ENCODE data around the gene CHGA.

Gene CHGA

DNA sequence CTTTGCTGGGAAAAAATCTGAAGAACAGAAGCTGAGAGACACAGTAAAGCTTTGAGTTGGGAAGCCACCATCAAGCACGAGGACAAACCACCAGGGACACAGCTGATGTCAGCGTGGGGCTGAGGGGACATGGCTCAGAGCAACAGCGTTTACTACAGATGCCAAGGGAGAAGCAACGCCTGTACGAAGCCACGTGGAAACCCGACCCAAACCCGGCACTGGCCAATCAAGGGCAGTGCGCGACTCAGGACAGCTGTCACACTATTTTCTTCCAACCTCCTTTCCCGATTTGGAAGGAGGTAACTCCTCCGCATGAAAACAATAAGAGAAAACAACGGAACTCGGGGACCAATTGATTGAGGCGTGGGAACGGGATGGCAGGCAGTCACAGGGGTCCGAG, 20.2 kb upstream of the CHGA start:
- no peak for DNase-seq (ENCODE audit: low read depth)
- TF ChIP-seq, protein P1, sequence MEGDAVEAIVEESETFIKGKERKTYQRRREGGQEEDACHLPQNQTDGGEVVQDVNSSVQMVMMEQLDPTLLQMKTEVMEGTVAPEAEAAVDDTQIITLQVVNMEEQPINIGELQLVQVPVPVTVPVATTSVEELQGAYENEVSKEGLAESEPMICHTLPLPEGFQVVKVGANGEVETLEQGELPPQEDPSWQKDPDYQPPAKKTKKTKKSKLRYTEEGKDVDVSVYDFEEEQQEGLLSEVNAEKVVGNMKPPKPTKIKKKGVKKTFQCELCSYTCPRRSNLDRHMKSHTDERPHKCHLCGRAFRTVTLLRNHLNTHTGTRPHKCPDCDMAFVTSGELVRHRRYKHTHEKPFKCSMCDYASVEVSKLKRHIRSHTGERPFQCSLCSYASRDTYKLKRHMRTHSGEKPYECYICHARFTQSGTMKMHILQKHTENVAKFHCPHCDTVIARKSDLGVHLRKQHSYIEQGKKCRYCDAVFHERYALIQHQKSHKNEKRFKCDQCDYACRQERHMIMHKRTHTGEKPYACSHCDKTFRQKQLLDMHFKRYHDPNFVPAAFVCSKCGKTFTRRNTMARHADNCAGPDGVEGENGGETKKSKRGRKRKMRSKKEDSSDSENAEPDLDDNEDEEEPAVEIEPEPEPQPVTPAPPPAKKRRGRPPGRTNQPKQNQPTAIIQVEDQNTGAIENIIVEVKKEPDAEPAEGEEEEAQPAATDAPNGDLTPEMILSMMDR (IDR thresholded peaks at IDR 0.05; ENCODE audit: insufficient read depth, low read depth, low read length, missing control alignments), result no peak
- H3K4me3 ChIP-seq (ENCODE audit: low read depth, low read length), result no peak overlapping the region

DNA sequence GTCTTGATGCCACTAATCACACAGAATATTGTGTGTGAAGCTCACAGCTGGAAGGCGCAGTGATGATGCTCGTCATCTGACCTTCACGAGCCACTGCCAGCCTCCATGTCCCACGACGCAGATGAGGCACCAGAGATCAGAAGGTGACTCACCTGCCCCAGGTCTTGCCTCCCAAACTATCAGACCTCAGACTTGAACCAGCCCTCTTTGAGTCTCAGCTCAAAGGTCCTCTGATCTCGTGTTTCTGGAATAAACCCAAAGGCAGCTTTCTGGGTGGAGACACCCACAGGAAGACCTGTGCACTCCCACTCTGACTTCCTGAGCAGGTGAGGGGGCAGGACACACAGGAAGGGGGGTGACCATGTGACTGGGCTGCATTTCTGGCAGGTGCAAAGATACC, 19.6 kb upstream of the CHGA start:
- TF ChIP-seq, protein P1 (IDR thresholded peaks at IDR 0.05; ENCODE audit: insufficient read depth, low read depth, low read length, missing control alignments), result no peak
- DNase-seq (ENCODE audit: low read depth), result no peak
- H3K4me3 ChIP-seq (ENCODE audit: low read depth, low read length), result no peak overlapping the region

DNA sequence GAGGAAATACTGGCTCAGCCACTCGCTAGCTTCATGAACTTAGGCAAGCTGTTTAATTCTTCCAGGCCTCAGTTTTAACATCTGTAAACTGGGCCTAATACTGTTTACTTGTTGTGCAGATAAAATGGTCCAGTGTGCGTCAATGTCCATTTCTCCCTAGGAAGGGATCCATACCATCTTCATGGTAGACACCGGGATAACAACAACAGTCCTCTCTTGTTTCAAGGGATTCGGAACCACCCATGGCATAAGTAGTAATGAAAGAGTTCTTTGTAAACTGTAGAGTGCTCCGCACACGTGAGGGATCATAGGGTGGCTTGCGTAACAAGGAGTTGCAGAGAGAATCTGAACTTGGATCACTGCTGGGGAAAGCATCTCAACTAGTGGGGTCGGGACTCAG, 17.3 kb upstream of the CHGA start:
- no peak for DNase-seq (ENCODE audit: low read depth)
- H3K4me3 ChIP-seq (ENCODE audit: low read depth, low read length), result no peak overlapping the region
- TF ChIP-seq, protein P1 (IDR thresholded peaks at IDR 0.05; ENCODE audit: insufficient read depth, low read depth, low read length, missing control alignments), result no peak

DNA sequence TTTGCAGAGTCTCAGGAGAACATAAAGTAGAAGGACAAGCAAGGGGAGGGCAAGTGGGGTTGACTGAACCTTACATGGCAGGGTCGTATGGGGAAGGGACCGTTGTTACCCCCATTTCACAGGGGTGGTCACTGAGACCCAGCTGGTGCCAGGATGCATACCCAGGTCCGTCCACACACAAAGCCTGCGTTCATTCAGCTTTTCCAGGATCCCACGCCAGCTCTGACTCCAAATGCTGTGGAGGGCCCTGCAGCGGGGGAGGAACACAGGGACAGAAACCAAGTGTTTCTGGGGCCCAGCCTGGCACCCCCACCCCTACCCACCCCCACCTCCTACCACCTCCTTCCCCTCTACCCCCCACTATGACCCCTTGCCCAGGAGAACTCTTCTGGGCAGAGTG, 16.5 kb upstream of the CHGA start:
- TF ChIP-seq, protein P1 (IDR thresholded peaks at IDR 0.05; ENCODE audit: insufficient read depth, low read depth, low read length, missing control alignments), result no peak
- DNase-seq (ENCODE audit: low read depth), result no peak
- no peak overlapping the region for H3K4me3 ChIP-seq (ENCODE audit: low read depth, low read length)

DNA sequence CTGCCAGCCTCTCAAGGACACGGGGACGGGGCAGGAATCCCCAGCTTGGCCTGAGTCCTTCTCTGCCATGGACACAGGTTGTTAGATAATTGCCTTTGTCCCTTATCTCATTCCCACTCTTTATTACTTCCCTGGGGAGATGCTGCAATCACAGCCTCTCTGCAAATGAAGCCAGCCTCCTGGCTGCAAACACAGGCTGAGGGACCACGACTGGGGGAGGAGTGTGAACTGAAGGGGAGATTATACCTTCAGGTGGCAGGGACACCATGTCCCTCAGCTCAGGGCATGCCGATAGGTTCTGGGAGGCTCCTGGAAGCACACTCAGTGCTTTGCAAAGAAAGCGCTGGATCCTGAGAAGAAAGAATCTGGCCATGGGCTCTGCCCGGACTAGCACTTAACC, 16.1 kb upstream of the CHGA start:
- no peak for DNase-seq (ENCODE audit: low read depth)
- H3K4me3 ChIP-seq (ENCODE audit: low read depth, low read length), result no peak overlapping the region
- TF ChIP-seq, protein P1 (IDR thresholded peaks at IDR 0.05; ENCODE audit: insufficient read depth, low read depth, low read length, missing control alignments), result no peak

DNA sequence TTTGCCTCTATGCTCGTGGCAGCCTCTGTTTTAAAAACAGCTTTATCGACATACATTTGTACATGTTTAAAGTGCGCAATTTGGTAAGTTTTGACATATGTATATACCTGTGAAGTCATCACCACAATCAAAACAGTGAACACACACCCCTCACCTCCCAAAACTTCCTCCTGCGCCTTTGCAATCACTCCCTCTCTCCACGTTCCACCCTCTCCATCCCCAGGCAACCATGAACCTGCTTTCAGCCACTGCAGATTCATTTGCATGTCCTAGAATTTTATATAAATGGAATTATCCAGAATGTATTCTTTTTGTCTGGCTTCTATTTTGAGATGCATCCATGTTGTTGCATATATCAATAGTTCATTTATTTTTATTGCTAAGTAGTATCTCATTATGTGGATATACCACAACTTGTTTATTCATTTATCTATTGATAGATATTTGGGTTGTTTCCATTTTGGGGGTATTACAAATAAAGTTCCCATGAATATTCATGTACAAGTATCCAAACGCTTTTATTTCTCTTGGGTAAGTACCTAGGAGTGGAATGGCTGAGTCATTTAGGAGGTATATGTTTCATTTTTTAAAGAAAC, 15.5 kb upstream of the CHGA start:
- no peak for DNase-seq (ENCODE audit: low read depth)
- TF ChIP-seq, protein P1 (IDR thresholded peaks at IDR 0.05; ENCODE audit: insufficient read depth, low read depth, low read length, missing control alignments), result no peak
- H3K4me3 ChIP-seq (ENCODE audit: low read depth, low read length), result no peak overlapping the region

DNA sequence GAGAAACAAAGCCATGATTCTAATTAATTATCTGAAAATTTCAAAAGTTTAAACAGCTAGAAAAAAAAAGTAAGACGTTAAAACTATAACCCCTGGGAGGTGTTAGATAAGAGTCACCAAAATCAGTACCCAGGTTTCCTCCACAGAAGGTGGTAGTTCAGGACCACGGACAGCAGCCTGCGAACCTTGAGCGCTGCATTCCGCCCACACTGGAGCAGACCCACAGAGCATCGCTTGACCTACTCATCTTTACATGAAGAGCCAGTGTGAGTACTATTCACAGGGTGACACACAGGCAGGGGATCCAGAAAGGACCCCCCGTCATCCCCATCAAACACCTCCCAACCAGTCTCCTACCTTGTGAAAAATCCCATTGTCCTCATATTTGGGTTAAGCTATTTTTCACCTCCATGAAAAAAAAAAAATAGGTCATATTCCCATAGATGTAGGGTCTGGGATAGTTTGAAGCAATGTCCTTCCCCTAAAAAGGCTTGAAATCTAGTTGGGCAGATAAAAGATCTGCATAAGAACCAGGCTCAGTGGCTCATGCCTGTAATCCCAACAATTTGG, 8.8 kb upstream of the CHGA start:
- TF ChIP-seq, protein P1 (IDR thresholded peaks at IDR 0.05; ENCODE audit: insufficient read depth, low read depth, low read length, missing control alignments), result no peak
- peak; percentile 48 for DNase-seq (ENCODE audit: low read depth)

More for the DNA sequence above, 8.8 kb upstream of the CHGA start:
- no peak overlapping the region for H3K4me3 ChIP-seq (ENCODE audit: low read depth, low read length)
